Skeletal muscle tissue (tissue), 4 donors: Measurements from ENCODE around the gene CHRNA4. TPM values are rescaled to one million over a fixed set of nuclear protein-coding genes. Genes with fewer than 3 reads are reported as not detected.

Experiments used
- H3K27ac ChIP-seq: one replicate; pipeline ENCODE4 v1.7.0; 2013; ENCODE audit warnings: mild to moderate bottlenecking, low read depth, low read length, inconsistent platforms
- H3K27me3 ChIP-seq, 3 donors: one replicate each; pipeline ENCODE4 v1.7.0; 2013; ENCODE audit warnings: low read length in 3 of 3; ENCODE audit not compliant: control insufficient read depth in 3 of 3, insufficient read depth in 3 of 3
- H3K36me3 ChIP-seq, 3 donors: one replicate each; pipeline ENCODE4 v1.7.0; 2013; ENCODE audit warnings: low read length in 3 of 3; ENCODE audit not compliant: control insufficient read depth in 3 of 3, insufficient read depth in 3 of 3
- H3K4me1 ChIP-seq, 3 donors: one replicate each; pipeline ENCODE4 v1.7.0; 2013; ENCODE audit warnings: low read length in 3 of 3, mild to moderate bottlenecking in 3 of 3; ENCODE audit not compliant: control insufficient read depth in 3 of 3, insufficient read depth in 3 of 3
- H3K4me3 ChIP-seq, 3 donors: one replicate each; pipeline ENCODE4 v1.7.0; 2013; ENCODE audit warnings: low read length in 3 of 3
- H3K9ac ChIP-seq, 3 donors: one replicate each; pipeline ENCODE4 v1.7.0; 2013; ENCODE audit warnings: low read length in 3 of 3, mild to moderate bottlenecking in 3 of 3, moderate library complexity in 2 of 3, low read depth in 1 of 3
- H3K9me3 ChIP-seq, 3 donors: one replicate each; pipeline ENCODE4 v1.7.0; 2013; ENCODE audit warnings: low read length in 3 of 3; ENCODE audit not compliant: control insufficient read depth in 3 of 3
- total RNA-seq: library from RNA; depleted of rRNA; stranded (reverse); fragments of >200 nt; gene quantifications from one replicate; pipeline ENCODE4 v1.2.3, GENCODE V29; 2014
- donor health status: Osteomylitis.

Gene CHRNA4
- total RNA-seq, 1 donor from 2014 or later, result 0.52 TPM

DNA sequence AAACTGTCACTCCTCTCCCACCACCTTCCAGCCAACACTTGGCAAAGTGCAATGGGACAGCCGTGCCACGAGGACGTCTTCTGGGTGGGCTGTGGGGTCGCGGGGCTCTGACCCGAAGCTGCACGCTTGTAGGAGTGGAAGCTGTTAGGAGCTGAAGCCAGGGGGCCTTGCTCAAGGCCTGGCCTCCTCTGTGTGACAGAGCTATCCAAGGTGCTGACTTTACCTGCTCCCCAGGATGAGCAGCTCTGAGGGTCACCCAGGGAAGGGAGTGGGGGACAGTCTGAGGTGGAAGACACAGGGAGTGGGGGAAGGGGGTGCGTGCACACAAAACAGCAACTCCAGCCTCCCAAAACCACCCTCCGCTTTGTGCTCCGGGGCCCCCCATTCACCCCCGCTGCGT, 17.5 kb upstream of the CHRNA4 start:
- Histone ChIP-seq H3K36me3 (no peaks in the 10 kb centered on the region), H3K9me3 (no peaks in the 10 kb centered on the region), H3K4me1 (no peaks in the 10 kb centered on the region), H3K4me3 (no peak overlapping the region), H3K9ac (no peak overlapping the region), H3K27ac (no peak overlapping the region), H3K27me3 (peaks cover 71 to 84% (median 73%) of the 10 kb centered on the region in 3 donors)

DNA sequence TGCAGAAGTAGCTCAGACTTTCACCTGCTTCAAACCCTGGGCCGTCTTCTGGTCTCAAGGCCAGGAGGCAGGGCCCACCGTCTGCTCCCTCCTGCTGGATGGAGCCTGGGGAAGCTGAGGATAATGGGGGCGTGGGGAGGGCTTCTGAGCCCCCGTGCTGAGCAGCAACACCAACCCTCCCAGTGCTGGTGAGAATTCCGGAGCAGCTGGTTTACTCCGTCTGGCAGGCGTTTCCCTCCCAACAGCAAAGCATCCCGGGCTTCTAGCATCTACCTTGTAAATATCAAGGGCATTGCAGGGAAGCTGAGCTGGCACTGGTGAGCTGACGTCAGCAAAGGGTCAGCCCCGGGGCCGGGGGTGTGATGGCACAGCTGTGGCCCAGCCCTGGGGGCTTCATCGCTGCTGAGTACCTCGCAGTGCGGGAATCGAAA, 16.8 kb upstream of the CHRNA4 start:
- H3K9ac ChIP-seq, result no peak overlapping the region
- H3K27ac ChIP-seq, result no peak overlapping the region
- no peaks in the 10 kb centered on the region for H3K4me1 ChIP-seq
- H3K9me3 ChIP-seq, result no peaks in the 10 kb centered on the region
- no peak overlapping the region for H3K4me3 ChIP-seq
- H3K36me3 ChIP-seq, result no peaks in the 10 kb centered on the region
- H3K27me3 ChIP-seq, result peaks cover 73 to 83% (median 73%) of the 10 kb centered on the region in 3 donors

DNA sequence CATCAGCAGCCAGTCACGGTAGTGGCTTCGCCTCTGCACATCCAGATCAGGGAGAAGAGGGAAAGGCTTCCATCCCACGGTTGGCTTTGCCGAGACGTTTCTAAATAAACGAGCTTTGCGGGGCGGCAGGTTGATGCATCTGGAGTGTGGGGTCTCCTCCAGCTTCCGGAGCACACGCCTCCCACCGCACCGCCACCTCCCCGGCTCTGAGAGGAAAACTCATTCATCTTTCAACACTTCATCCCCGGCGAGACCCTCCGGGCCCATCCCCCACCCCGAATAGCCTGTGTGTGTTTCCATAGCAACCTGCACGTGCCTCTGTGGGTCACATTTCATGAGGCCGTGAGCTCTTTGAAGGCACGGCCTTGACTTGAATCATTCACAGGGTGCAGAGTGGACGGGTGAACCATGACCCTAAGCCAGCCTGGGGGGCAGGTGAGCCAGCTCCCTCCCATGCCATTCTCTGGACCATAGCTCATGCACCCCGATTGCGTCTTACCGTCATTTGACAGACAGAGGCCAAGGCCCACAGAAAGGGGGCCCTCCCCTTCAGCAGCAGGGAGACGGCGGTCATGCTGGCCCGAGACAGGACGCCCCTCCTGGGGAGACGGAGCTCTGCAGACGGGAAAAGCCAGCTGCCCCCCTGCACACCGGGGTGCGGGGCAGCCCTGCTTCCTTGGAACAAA, 16.2 kb upstream of the CHRNA4 start:
- Histone ChIP-seq H3K4me3 (no peak overlapping the region), H3K4me1 (no peaks in the 10 kb centered on the region), H3K36me3 (no peaks in the 10 kb centered on the region), H3K27ac (no peak overlapping the region), H3K9me3 (no peaks in the 10 kb centered on the region), H3K9ac (no peak overlapping the region), H3K27me3 (peaks cover 73 to 84% (median 73%) of the 10 kb centered on the region in 3 donors)

DNA sequence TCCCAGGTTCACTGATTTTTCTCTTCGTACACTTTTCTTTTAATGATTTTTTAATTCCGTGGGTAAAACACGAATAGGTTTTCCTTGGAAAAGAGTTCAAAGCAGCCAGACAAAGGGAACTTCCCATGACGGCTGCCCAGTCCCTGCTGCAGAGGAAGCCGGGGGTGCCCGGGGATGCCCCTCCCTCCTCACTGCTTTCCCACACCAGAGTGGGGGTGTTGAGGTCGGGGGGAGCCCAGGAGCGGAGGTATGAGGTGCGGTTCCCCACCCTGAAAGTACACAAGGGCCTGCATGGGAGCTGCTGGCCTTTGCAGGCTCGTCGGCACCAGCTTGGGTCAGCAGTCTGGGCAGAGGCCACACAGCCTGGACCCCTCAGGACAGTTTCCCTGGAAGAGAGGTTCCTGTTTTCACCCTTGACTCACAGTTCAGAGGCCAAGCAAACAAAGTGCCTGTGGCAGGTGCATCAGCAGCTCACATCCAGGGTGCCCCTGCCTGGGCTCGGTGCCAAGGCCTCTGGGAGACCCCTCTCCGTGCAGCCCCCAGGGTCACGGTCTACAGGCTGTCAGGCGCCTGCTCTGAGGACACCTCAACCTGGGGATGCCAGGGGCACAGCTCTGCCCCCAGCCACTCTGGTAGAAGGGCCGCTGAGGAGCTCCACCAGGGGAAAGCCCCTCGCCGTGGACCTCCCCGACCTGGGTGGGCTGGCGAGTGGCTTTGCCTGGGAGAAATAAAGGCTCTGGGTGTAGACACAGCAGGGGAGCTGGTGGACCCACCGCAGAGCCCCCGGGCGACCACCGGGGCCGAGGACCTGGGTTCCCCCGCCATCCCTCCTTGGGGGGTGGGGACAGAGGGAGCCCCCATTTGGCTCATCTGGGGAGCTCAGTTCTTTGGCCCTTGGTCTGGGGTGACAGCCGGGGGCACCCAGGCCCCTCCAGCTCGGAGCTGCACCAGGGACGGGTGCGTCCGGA, 15.4 kb upstream of the CHRNA4 start:
- Histone ChIP-seq H3K4me1 (no peaks in the 10 kb centered on the region), H3K27me3 (peaks cover 70 to 82% (median 71%) of the 10 kb centered on the region in 3 donors), H3K9me3 (no peaks in the 10 kb centered on the region), H3K9ac (no peak overlapping the region), H3K4me3 (no peak overlapping the region), H3K36me3 (no peaks in the 10 kb centered on the region), H3K27ac (no peak overlapping the region)

DNA sequence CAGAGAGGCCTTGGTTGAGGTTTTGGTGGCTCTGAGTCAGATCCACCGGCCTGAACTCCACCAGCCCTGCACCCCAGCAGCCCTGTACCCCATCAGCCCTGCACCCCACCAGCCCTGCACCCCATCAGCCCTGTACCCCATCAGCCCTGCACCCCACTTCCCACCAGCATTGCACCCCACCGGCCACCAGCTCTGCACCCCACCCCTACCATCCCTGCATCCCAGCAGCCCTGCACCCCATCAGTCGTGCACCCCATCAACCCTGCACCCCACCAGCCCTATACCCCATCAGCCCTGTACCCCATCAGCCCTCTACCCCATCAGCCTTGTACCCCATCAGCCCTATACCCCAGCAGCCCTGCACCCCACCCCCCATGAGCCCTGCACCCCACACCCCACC, 14.3 kb upstream of the CHRNA4 start:
- H3K9me3 ChIP-seq, result no peaks in the 10 kb centered on the region
- H3K4me3 ChIP-seq, result no peak overlapping the region
- no peaks in the 10 kb centered on the region for H3K36me3 ChIP-seq
- H3K9ac ChIP-seq, result no peak overlapping the region
- H3K27me3 ChIP-seq, result peaks cover 66 to 81% (median 69%) of the 10 kb centered on the region in 3 donors
- peaks cover 0 to 5% (median 4%) of the 10 kb centered on the region in 3 donors for H3K4me1 ChIP-seq
- H3K27ac ChIP-seq, result no peak overlapping the region

DNA sequence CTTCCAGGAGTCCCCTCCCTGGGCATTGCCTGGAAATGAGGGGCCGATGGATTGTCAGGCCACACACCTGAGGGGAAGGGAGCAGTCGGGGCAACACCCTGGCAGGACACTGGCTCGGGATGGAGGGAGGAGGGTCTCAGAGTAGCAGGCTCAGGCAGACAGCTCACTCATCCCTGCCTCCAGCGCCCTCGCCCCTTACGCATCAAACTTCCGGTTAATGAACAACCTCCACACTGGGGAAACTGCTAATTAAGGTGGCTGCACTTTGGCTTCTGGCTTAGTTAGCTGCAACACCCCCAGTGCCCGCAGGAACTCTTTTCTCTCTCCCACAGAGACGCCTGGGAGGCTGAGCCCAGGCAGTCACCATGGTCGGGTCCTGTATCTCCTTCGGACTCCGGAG, 13.4 kb upstream of the CHRNA4 start:
- H3K9me3 ChIP-seq, result no peaks in the 10 kb centered on the region
- H3K36me3 ChIP-seq, result no peaks in the 10 kb centered on the region
- no peak overlapping the region for H3K9ac ChIP-seq
- H3K4me1 ChIP-seq, result peaks cover 0 to 5% (median 4%) of the 10 kb centered on the region in 3 donors
- H3K27me3 ChIP-seq, result peaks cover 58 to 74% (median 59%) of the 10 kb centered on the region in 3 donors
- no peak overlapping the region for H3K27ac ChIP-seq
- no peak overlapping the region for H3K4me3 ChIP-seq

DNA sequence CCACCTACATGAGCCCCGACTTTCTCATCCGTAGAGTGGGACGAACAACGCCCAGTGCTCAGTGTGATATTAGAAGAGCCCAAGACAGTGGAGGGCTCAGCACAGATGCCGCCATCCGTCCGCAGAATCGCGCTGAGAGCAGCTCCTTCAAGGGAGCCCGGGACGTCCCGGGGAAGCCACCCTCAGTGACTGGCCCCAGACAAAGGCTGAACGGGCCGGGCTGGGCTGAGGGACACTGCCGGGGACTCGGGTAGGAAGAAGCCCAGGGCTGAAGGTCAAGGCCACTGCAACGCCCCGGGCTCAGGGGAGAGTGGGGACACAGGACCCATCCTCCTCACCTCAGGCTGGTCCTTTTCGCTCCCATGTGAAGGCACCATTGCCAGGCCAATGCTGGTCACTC, 12.8 kb upstream of the CHRNA4 start:
- Histone ChIP-seq H3K9me3 (no peaks in the 10 kb centered on the region), H3K27me3 (peaks cover 53 to 69% (median 58%) of the 10 kb centered on the region in 3 donors), H3K36me3 (no peaks in the 10 kb centered on the region), H3K4me1 (peaks cover 0 to 5% (median 4%) of the 10 kb centered on the region in 3 donors), H3K4me3 (no peak overlapping the region), H3K27ac (no peak overlapping the region), H3K9ac (no peak overlapping the region)

DNA sequence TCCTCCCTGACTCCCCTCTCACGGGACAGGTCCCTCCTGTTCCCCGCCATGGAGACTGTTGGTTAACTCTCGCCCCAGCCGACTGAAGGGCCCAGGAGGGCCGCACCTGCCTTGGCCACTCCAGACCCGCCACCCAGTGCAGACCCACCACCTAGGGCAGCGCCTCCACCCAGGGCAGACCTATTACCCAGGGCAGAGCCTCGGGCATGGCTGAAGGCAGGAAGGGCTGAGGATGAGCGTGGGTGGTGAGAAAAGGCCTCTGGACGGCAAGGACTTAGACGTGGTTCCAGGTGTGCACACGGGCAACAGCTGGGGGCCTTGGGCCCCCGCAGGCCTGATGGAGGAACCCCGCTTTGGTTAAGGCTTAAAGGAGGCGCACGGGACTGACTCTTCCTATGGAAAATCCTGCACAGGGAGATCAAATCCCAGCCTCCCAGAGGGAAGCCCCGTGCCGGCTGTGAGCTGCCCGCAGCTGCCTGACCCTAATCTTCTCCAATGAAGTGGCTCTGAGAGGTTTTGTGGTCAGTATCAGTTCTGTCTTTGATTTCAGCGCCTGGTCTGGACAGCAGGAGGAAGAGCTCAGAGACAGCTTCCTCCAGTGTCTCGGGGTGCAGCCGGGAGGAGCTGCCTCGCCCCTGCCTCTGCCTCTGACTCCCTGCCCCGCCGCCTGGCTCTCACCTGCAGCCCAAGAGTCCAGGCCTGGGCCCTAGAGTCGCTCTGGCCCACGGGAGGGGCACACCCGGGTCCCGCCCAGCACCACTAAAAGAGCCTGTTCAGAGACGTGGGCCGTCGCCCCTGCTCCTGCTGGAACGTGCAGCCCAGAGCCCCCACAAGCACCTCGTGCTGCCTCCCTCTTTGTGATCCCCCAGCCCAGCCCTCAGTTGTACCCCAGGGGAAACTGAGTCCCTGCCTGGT, 12.1 kb upstream of the CHRNA4 start:
- no peak overlapping the region for H3K9ac ChIP-seq
- no peaks in the 10 kb centered on the region for H3K9me3 ChIP-seq
- no peak overlapping the region for H3K4me3 ChIP-seq
- H3K36me3 ChIP-seq, result no peaks in the 10 kb centered on the region
- H3K4me1 ChIP-seq, result peaks cover 0 to 5% (median 4%) of the 10 kb centered on the region in 3 donors
- no peak overlapping the region for H3K27ac ChIP-seq
- H3K27me3 ChIP-seq, result peaks cover 49 to 62% (median 53%) of the 10 kb centered on the region in 3 donors

DNA sequence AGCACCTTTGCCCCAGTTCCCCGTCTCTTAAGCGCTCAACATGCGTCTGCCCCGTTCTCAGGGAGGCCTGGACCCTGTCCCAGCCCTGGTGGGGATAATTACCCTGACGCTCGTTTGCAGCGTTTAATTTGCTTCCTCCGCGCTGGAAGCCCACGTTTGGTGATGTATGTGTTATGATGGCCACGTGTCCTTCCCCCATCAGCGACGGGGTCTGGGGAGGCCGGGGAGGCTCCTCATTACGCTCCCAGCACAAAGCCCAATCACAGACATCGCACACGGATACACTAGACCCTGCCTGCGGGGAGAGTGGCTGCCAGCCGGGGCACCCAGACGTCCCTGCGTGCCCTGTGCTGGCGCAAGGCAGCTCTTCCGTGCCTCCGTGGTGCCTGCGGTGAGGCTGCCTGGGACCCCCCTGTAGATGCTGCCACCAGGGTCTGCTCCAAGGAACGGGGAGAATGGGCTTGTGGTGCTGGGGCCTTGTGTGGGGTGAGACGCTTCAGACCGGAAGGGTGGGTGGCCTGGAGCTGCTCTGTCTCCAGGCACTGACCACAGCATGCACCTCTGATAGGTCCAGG, 10.2 kb upstream of the CHRNA4 start:
- H3K4me3 ChIP-seq, result no peak overlapping the region
- no peaks in the 10 kb centered on the region for H3K36me3 ChIP-seq
- H3K27ac ChIP-seq, result no peak overlapping the region
- H3K9me3 ChIP-seq, result no peaks in the 10 kb centered on the region
- H3K9ac ChIP-seq, result no peak overlapping the region
- peaks cover 0 to 5% (median 4%) of the 10 kb centered on the region in 3 donors for H3K4me1 ChIP-seq
- peaks cover 37 to 44% (median 41%) of the 10 kb centered on the region in 3 donors for H3K27me3 ChIP-seq
